Endothelial cell (in vitro differentiated cells): ENCODE results near the gene SDK2. TPM values are rescaled to one million over a fixed set of nuclear protein-coding genes. Genes with fewer than 3 reads are reported as not detected.

Experiments used
- DNase-seq: peaks from one replicate; pipeline ENCODE4 v3.0.0; 2021; ENCODE audit warnings: low spot score
- H3K27ac Mint-ChIP-seq: one replicate; pipeline ENCODE4 v1.8.0; 2021; ENCODE audit warnings: mixed read lengths, inconsistent platforms; ENCODE audit not compliant: unreplicated experiment
- H3K27me3 Mint-ChIP-seq: one replicate; pipeline ENCODE4 v1.8.0; 2021; ENCODE audit warnings: mild to moderate bottlenecking, moderate library complexity, mixed read lengths, inconsistent platforms; ENCODE audit not compliant: unreplicated experiment
- H3K36me3 Mint-ChIP-seq: one replicate; pipeline ENCODE4 v1.8.0; 2021; ENCODE audit warnings: mild to moderate bottlenecking, low read depth, mixed read lengths, inconsistent platforms; ENCODE audit not compliant: unreplicated experiment
- H3K4me1 Mint-ChIP-seq: one replicate; pipeline ENCODE4 v1.8.0; 2021; ENCODE audit warnings: mild to moderate bottlenecking, mixed read lengths, inconsistent platforms; ENCODE audit not compliant: unreplicated experiment
- H3K4me3 Mint-ChIP-seq: one replicate; pipeline ENCODE4 v1.8.0; 2021; ENCODE audit warnings: mild to moderate bottlenecking, mixed read lengths, inconsistent platforms; ENCODE audit not compliant: unreplicated experiment
- H3K9me3 Mint-ChIP-seq: one replicate; pipeline ENCODE4 v1.8.0; 2021; ENCODE audit warnings: mixed read lengths, inconsistent platforms; ENCODE audit not compliant: unreplicated experiment
- CTCF ChIP-seq: fragments of 200-600 bp; sonication (generic); IDR thresholded peaks from one replicate; pipeline ENCODE4 v1.5.0; 2021; ENCODE audit warnings: antibody characterized with exemption; ENCODE audit not compliant: unreplicated experiment
- total RNA-seq: library from RNA; stranded (reverse); fragmentation: NEBNext Ultra II Directional; extraction: Animal tissue kit (Norgen Biotek cat#: 25700); gene quantifications from one replicate; pipeline ENCODE4 v1.2.1, GENCODE V29; 2021; ENCODE audit not compliant: unreplicated experiment

SDK2 gene
- total RNA-seq, 1 donor from 2014 or later: 2.4 TPM

GRCh38 chr17:73653810-73654209, 9.6 kb upstream of the SDK2 start:
- no peak for TF ChIP-seq CTCF
- Mint-ChIP-seq H3K4me1 (peaks cover 2% of the 10 kb centered on the region), H3K36me3 (no peaks in the 10 kb centered on the region), H3K9me3 (no peaks in the 10 kb centered on the region), H3K27me3 (peaks cover 3% of the 10 kb centered on the region), H3K27ac (no peak overlapping the region), H3K4me3 (no peak overlapping the region)
- no peak for DNase-seq

- Mint-ChIP-seq H3K9me3 (no peaks in the 10 kb centered on the region), H3K27ac (no peak overlapping the region), H3K27me3 (peaks cover 3% of the 10 kb centered on the region), H3K4me1 (peaks cover 2% of the 10 kb centered on the region), H3K4me3 (no peak overlapping the region), H3K36me3 (no peaks in the 10 kb centered on the region)
- no peak for TF ChIP-seq CTCF
- no peak for DNase-seq
These were observed 8.7 kb upstream of the SDK2 start for GRCh38 chr17:73652886-73653480.

- Mint-ChIP-seq H3K27ac (no peak overlapping the region), H3K4me3 (no peak overlapping the region), H3K4me1 (peaks cover 9% of the 10 kb centered on the region), H3K9me3 (no peaks in the 10 kb centered on the region), H3K27me3 (peaks cover 6% of the 10 kb centered on the region), H3K36me3 (no peaks in the 10 kb centered on the region)
- no peak for DNase-seq
- no peak for TF ChIP-seq CTCF
These were observed 6.5 kb upstream of the SDK2 start for GRCh38 chr17:73650617-73651200.

- DNase-seq: no peak
- peaks cover 6% of the 10 kb centered on the region for H3K27me3 Mint-ChIP-seq
- H3K4me3 Mint-ChIP-seq: no peak overlapping the region
- H3K9me3 Mint-ChIP-seq: no peaks in the 10 kb centered on the region
- no peak overlapping the region for H3K27ac Mint-ChIP-seq
- TF ChIP-seq CTCF: no peak
- no peaks in the 10 kb centered on the region for H3K36me3 Mint-ChIP-seq
- peaks cover 9% of the 10 kb centered on the region for H3K4me1 Mint-ChIP-seq
These were observed 5.9 kb upstream of the SDK2 start for GRCh38 chr17:73650140-73650539.

- H3K9me3 Mint-ChIP-seq: no peaks in the 10 kb centered on the region
- H3K4me1 Mint-ChIP-seq: peaks cover 10% of the 10 kb centered on the region
- no peak for DNase-seq
- H3K27ac Mint-ChIP-seq: no peak overlapping the region
- no peaks in the 10 kb centered on the region for H3K36me3 Mint-ChIP-seq
- no peak for TF ChIP-seq CTCF
- peaks cover 6% of the 10 kb centered on the region for H3K27me3 Mint-ChIP-seq
- no peak overlapping the region for H3K4me3 Mint-ChIP-seq
These were observed 4.7 kb upstream of the SDK2 start for GRCh38 chr17:73648974-73649373.
